HG03025 (cell line): ENCODE measurements around the gene CLCF1.
A peak's percentile ranks its signal among the peaks of the same experiment; 100 is the strongest.

ENCODE experiments used
- ATAC-seq: cut with Tn5 transposase; IDR thresholded peaks from one replicate; pipeline ENCODE4 v1.9.1; 2021; ENCODE audit warnings: mild to moderate bottlenecking, moderate library complexity; ENCODE audit not compliant: unreplicated experiment, low FRiP score

CLCF1 gene

GRCh38 chr11:67372993-67373647 is at the start of gene CLCF1:
Gene CLCF1, minus strand, starts transcription at chr11:67373598. Its CDS starts 59 bp downstream, at chr11:67373539.
- no peak for ATAC-seq

GRCh38 chr11:67422891-67423290 is 49.5 kb upstream of the CLCF1 start:
- ATAC-seq = no peak

GRCh38 chr11:67421430-67422031 is 48.1 kb upstream of the CLCF1 start:
- no peak for ATAC-seq

GRCh38 chr11:67420646-67421429 is 47.4 kb upstream of the CLCF1 start:
- ATAC-seq = peak; percentile 55

- ATAC-seq = no peak
Observed at GRCh38 chr11:67420147-67420645, 46.8 kb upstream of the CLCF1 start.

GRCh38 chr11:67419325-67420049 is 46.1 kb upstream of the CLCF1 start:
- ATAC-seq = no peak

- ATAC-seq = no peak
Observed at GRCh38 chr11:67418476-67419281, 45.3 kb upstream of the CLCF1 start.

- no peak for ATAC-seq
Observed at GRCh38 chr11:67417425-67417824, 44.0 kb upstream of the CLCF1 start.

GRCh38 chr11:67416416-67417335 is 43.3 kb upstream of the CLCF1 start:
- ATAC-seq = no peak

GRCh38 chr11:67415501-67416304 is 42.3 kb upstream of the CLCF1 start, which contains the start of gene CARNS1:
Gene CARNS1, plus strand, starts transcription at chr11:67415678. Its CDS starts 522 bp downstream, at chr11:67416200.
- no peak for ATAC-seq

- ATAC-seq = no peak
Observed at GRCh38 chr11:67413266-67413849, 40.0 kb upstream of the CLCF1 start.

- no peak for ATAC-seq
Observed at GRCh38 chr11:67412495-67413179, 39.2 kb upstream of the CLCF1 start.

- ATAC-seq = no peak
Observed at GRCh38 chr11:67411785-67412152, 38.4 kb upstream of the CLCF1 start.

- ATAC-seq = no peak
Observed at GRCh38 chr11:67410984-67411784, 37.8 kb upstream of the CLCF1 start.

- no peak for ATAC-seq
Observed at GRCh38 chr11:67410369-67410831, 37.0 kb upstream of the CLCF1 start.

- no peak for ATAC-seq
Observed at GRCh38 chr11:67409781-67410368, 36.5 kb upstream of the CLCF1 start.
